GM18858 (cell line): Measurements from ENCODE around the gene CYLD.

Experiments
- ATAC-seq: cut with Tn5 transposase; IDR thresholded peaks from one replicate; pipeline ENCODE4 v1.9.1; 2021; ENCODE audit not compliant: unreplicated experiment

Gene CYLD

GRCh38 chr16:50737420-50737959, 4.4 kb upstream of the CYLD start:
- ATAC-seq: no peak

GRCh38 chr16:50739031-50739430, 2.9 kb upstream of the CYLD start:
- no peak for ATAC-seq

GRCh38 chr16:50740736-50741135, 1.1 kb upstream of the CYLD start:
- no peak for ATAC-seq

GRCh38 chr16:50741225-50741780, 583 bp upstream of the CYLD start:
- no peak for ATAC-seq

- no peak for ATAC-seq
These were observed 802 bp downstream of the CYLD start for GRCh38 chr16:50742576-50743200.

- no peak for ATAC-seq
These were observed 1.8 kb downstream of the CYLD start for GRCh38 chr16:50743581-50744225.

GRCh38 chr16:50744881-50745280, 3.0 kb downstream of the CYLD start:
- no peak for ATAC-seq

- no peak for ATAC-seq
These were observed 4.1 kb downstream of the CYLD start for GRCh38 chr16:50745940-50746339.

- ATAC-seq: no peak
These were observed 5.5 kb downstream of the CYLD start for GRCh38 chr16:50747207-50747956.

- ATAC-seq: no peak
These were observed 9.6 kb downstream of the CYLD start for GRCh38 chr16:50751528-50751927.

GRCh38 chr16:50752471-50753235, 10.8 kb downstream of the CYLD start:
- no peak for ATAC-seq

GRCh38 chr16:50756473-50756872, 14.6 kb downstream of the CYLD start:
- no peak for ATAC-seq

- no peak for ATAC-seq
These were observed 19.4 kb downstream of the CYLD start for GRCh38 chr16:50761267-50761666.

GRCh38 chr16:50762241-50762640, 20.4 kb downstream of the CYLD start:
- no peak for ATAC-seq

- ATAC-seq: no peak
These were observed 21.3 kb downstream of the CYLD start for GRCh38 chr16:50763211-50763610.

GRCh38 chr16:50765260-50765659, 23.4 kb downstream of the CYLD start:
- ATAC-seq: no peak

GRCh38 chr16:50765861-50766260, 24.0 kb downstream of the CYLD start:
- no peak for ATAC-seq

- no peak for ATAC-seq
These were observed 25.3 kb downstream of the CYLD start for GRCh38 chr16:50767197-50767596.

GRCh38 chr16:50771366-50771765, 29.5 kb downstream of the CYLD start:
- no peak for ATAC-seq

- ATAC-seq: no peak
These were observed 32.5 kb downstream of the CYLD start for GRCh38 chr16:50774405-50774804.

GRCh38 chr16:50774960-50775359, 33.1 kb downstream of the CYLD start:
- no peak for ATAC-seq
